Stimulated activated CD4-positive, alpha-beta T cell treated with anti-CD3 and anti-CD28 coated beads, TNF-alpha, amount 100 ng/mL, for 24 hours (primary cell): ENCODE results near the gene TNRC18.
A peak's percentile ranks its signal among the peaks of the same experiment; 100 is the strongest.

Source experiments
- DNase-seq, 3 experiments: peaks; one replicate each; pipeline ENCODE4 v3.0.0-alpha.2; 2020; ENCODE audit warnings: low read depth in 3 of 3

The TNRC18 gene

DNA sequence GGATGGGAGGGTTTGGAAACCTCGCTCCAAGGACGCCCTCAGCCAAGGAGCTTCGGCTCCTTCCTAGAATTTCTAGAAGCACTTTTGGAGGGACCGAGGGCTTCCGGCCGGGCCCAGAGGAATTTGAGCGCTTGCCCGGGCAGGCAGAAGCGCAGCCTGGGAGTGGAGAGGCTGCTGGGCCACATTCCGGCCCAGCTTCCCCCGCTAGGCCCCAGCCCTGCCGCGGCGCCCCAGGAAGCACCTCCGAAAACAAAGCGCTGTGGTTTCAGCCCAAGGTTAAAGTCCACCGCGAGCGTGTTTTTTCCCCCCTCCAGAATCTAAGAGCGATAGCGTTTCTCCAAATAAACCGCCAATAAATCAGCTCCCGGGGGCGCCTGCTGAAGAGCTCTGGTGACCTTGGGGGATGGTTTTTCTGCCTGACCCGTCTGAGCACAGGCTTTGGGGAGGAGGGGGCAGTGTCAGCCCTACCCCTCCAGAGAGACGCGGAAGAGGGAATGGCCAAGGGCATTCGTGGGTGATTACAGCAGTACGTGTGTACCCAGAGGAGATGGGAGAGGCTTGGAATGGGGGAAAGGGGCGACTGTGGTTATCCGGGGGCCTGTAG is 5.7 kb upstream of the TNRC18 start:
- DNase-seq: no peak

- no peak for DNase-seq
These were observed 5.0 kb upstream of the TNRC18 start for GRCh38 chr7:5428478-5429252.

- no peak for DNase-seq
These were observed 2.5 kb upstream of the TNRC18 start for GRCh38 chr7:5426226-5426475.

DNA sequence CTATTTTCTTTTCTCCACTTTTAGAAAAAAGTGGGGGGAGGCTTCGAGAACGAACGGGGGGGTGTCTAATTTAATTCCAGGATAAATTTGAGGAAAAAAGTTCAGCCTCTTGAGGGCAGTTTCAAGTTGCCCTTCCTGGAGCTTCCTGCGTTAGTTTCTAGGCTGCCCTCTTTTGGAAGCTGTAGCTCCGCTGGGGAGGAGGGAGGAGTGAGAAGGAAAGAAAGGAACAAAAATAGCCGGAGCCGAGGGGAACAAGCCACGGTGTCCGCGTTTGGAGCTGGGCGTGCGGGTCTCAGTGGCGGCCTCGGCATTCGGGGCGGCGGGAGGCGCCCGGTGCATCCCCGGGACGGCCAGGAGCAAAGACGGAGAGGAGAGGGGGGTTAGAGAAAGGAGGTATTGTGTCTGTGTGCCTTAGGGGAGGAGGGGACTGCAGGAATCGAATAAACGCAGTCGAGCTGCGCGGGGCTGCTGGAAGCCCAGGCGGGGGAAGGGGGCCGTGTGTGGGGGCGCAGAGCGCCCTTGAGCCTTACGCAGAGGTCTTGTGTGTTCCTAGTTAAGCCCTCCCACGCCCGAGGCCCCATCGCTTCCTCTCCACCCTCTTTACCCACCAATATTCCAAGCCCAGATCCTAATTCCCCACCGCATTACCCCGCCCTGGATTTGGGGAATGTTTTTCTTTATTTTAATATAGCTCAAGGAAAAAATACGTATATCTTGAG is 2.0 kb upstream of the TNRC18 start:
- no peak for DNase-seq

- DNase-seq: no peak
These were observed 1.3 kb upstream of the TNRC18 start for GRCh38 chr7:5424749-5425506.

GRCh38 chr7:5423976-5424748 is 528 bp upstream of the TNRC18 start:
- peak in 1 of 3 experiments; percentile 41 for DNase-seq

DNA sequence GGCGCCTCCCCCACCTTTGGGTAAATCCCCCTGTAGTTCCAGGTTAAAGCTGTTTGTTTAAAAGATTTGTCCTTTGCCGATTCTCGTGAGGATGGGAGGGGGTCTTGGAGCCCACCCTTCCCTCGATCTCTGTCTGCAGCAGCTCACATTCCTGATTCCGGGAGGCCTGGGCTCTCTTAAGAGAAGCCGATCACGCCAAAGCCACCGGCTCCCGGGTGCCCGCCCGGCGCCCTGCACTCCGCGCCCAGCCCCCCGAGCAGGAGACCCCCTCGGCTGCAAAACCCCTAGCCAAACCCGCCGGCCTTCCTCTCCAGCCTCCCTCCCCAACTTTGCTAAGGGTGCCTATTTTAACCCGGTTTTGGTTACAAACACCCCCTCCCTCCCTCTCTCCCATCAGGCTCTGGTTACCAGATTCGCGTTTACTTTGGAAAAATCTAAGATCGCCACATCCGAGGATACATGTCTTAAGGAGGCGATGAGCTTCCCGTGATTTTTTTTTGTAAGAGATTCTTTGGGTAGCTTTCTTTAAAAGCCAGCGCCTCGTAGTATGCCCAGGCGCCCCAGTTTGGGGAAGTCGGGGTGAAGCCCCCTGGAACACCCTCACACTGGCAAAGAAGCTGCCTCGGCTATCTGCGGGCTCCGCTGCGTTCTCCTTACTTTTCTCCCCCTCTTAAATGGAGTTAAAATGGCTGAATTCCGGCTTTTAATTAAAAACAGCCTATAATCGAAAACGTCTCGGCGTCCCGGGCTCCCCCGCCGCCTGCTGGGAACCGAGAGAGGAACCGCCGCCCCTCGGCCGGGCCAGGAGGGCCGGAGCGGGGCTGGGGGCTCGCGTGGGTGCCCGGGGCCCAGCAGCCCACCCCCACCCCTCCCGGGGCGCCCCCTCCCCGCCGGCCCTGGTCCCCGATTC is 983 bp downstream of the TNRC18 start:
- no peak for DNase-seq

DNA sequence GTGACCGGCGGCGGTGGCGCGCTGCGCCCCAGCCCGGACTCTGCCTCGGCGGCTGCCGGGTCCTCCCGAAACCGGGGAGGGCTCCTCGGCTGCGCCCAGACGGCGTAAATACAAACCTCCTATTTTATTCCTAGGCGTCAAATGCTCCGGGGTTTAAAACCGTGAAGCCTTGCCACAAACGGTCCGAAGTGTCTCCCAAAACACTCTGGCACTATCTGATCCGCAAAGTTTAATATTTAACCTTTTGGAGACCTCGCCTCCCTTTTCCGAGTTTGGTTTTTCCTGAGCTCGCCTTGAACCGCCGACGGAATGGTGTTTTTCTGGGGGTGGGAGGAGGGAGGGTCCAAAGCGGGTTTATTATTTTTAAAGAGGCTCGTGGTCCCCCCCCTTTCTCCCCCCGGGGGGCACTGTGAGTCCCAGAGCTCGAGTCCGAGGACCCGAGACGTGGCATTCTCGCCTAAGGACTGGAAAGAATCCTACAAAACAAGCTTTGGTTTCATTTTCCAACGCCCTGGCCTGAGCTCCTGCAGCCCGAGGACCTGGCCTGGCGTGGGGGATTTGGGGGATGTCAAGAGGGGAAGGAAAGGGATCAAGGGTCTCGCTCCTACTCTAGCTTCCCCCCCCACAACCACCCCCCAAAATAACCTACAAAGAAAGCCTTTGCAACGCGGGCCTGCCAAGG is 1.8 kb downstream of the TNRC18 start:
- no peak for DNase-seq

DNA sequence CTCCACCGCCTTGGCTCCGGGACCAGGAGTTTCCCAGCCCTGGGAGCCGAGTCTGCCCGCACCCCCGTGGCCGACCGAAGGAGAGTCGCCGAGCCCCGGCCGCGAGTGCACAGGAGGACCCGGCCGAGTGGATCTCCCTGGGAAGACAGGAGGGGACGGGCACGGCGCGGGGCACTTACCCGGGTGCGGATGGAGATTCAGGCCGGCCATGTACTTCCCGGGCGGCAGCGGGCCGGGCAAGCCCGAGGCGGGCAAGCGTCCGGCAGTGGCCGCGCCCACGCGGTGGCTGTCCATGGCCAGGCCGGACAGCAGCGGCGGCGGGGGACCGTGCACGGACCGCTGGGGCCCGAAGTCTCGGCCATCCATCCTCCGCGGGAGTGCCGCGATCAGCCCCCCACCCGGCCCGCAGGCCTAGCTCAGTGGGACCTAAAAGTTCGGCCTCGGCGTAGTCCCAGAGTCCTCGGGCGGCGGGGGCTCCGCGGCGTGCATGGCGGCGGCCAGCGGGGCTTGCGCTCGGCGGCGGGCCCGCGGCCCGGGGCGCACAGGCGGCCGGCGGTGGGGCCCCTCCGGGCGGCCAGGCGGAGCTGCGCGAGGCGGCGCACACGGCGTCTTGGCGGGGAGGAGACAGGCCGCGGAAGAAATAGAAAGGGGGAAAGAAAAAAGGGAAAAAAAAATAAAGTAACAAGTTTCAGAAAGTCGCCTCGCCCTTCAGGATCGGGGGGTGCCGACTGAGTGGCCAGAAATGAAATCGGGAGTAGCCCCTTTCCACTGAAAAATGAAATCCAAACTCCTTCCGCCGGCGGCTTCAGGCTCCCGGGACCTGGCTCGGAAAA is 2.5 kb downstream of the TNRC18 start:
- no peak for DNase-seq

DNA sequence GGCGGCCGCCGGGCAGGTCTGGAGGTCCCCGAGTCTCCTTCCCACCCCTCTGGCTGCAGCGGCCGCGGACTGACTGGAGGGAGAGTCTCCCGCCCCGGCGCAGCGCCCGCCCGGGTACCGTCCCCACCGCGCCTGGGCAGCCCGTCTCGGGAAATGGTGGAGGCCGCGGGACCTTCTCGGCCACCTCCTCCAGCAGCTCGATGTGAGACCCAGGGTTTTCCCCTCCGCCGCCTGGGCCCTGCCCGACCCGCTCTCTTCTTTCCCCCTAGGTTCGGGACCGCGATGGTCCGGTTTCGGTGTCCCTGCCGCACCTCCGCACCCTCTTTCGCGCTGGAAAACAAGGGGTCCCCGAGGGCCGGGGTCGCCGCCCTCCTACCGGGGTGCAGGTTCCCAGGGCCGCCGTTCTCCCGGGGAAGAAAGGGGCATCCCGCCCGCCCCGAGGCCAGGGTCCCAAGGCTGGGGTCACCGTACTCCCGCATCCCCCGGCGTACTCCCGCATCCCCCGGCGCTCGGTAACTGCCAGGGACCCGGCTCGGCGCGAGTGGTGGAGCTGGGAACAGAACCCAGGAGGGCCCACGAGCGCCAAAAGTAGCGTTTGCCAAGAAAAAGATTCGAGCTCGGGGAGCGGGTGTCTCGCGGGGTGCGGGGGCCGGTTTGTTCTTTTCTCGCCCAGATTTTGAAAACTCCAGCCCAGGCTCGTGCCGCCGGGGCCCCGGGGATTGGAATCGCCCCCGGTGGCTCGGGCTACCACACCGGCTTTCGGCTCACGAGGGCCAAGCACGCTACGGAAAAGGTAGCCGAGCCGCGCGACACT is 3.4 kb downstream of the TNRC18 start:
- no peak for DNase-seq

GRCh38 chr7:5419539-5420066 is 4.0 kb downstream of the TNRC18 start:
- no peak for DNase-seq

GRCh38 chr7:5418285-5418582 is 5.4 kb downstream of the TNRC18 start:
- no peak for DNase-seq

DNA sequence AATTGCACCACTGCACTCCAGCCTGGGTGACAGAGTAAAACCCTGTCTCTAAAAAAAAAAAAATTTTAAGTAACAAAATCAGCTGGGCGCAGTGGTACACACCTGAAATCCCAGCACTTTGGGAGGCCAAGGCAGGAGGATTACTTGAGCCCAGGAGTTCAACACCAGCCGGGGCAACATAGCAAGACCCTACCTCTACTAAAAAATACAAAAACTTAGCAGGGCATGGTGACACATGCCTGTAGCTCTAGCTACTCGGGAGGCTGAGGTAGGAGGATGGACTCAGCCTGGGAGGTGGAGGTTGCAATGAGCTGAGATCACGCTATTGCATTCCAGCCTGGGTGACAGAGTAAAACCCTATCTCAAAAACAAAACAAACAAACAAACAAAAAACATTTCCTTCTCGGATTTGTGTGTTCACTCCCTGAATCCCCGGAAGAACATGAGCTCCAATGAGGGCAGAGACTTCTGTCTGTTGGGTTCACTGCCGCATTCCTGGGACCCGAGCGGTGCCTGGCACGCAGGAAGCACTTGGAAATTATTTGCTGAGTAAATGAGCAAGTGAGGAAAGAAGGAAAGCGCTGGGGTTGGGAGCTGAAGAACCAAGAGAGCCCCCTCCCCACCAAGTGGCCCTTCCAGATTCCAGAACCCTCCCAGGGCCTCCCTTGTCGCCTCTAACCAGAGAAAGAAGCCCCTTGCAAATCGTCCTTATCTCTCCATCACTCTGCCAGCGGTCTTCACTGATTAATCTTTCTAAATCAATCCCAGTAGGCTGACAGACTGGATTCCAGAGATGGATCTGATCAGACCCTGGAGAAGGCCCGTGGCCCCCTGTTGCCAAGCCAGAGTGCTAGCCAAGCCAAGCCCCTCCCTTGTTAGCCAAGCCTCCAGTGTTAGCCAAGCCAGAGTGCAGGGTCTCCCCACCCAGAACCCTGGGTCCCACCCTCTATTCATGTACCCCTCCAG is 6.2 kb downstream of the TNRC18 start:
- no peak for DNase-seq

DNA sequence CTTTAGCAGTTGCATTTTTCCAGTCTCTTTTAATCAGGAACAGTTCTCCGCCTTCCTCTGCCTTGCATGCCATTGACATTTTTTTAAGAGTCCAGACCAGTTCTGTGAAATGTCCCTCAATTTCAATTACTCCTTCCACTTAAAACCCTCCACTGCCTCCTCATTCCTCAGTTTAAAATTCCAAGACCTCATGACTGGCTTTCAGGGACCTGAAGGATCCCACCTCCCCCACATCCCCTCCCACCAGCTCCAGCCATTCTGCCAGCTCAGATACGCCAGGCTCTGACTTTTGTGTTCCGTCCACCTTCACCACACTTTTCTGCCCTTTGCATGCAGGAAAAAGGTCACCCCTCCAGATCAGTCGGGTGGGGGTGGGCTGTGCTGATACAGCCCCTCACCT is 8.7 kb downstream of the TNRC18 start:
- no peak for DNase-seq

- DNase-seq: no peak
These were observed 10.2 kb downstream of the TNRC18 start for GRCh38 chr7:5413449-5413786.

- DNase-seq: no peak
These were observed 14.9 kb downstream of the TNRC18 start for GRCh38 chr7:5408777-5409176.
